Keratinocyte (primary cell): ENCODE data around the gene TOMM20.

Source experiments
- CTCF ChIP-seq, 3 experiments: IDR thresholded peaks in 1 of 3; conservative IDR thresholded peaks in 1 of 3; optimal IDR thresholded peaks in 1 of 3; 2 replicates in 2 of 3; 3 replicates in 1 of 3; pipeline versions ENCODE3 to v1.5.1; 2011; ENCODE audit warnings: low read length in 3 of 3, mild to moderate bottlenecking in 3 of 3, moderate library complexity in 2 of 3, control low read depth in 1 of 3, inconsistent platforms in 1 of 3; ENCODE audit not compliant: insufficient read depth in 2 of 3; ENCODE audit errors: extremely low read depth in 1 of 3
- EZH2 ChIP-seq: IDR thresholded peaks from one replicate; pipeline ENCODE4 v1.6.1; 2012; ENCODE audit warnings: inconsistent platforms, mild to moderate bottlenecking, low read length, moderate library complexity

DNA sequence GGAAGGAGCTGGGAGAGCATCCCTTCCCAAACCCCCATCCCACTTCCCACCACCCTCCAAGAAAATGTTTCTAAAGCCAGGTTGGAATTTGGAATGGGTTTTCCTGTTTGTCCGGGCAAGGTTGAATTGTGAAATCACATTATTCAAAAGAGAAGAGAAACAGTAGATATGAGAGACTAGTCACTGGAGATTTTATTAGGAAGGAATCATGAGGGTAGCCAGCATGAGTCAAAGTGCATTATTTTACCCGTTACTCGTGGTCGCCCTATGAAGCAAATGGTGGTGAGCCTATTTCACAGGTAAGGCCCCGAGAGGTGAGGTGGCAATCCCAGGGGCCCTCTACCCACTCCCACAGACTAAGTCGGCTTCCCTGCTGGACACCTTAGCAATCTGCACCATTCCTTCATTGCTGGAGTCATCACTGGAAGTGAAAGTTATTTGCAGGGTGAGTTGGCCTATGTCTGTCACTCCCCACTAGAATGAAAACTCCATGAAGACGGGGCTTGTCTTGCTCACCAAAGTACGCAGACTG, 52.8 kb downstream of the TOMM20 start:
- peak in 1 of 3 experiments; percentile 12 for TF ChIP-seq CTCF (optimal IDR thresholded peaks at IDR 0.05 in 1 of 3, IDR thresholded peaks at IDR 0.05 in 1 of 3, conservative IDR thresholded peaks at IDR 0.05 in 1 of 3; ENCODE audit: extremely low read depth in 1 of 3, insufficient read depth in 2 of 3, low read length in 3 of 3)
- TF ChIP-seq EZH2 = no peak
